ENCODE results near the gene LYPD6.

LYPD6 gene, protein sequence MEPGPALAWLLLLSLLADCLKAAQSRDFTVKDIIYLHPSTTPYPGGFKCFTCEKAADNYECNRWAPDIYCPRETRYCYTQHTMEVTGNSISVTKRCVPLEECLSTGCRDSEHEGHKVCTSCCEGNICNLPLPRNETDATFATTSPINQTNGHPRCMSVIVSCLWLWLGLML

DNA sequence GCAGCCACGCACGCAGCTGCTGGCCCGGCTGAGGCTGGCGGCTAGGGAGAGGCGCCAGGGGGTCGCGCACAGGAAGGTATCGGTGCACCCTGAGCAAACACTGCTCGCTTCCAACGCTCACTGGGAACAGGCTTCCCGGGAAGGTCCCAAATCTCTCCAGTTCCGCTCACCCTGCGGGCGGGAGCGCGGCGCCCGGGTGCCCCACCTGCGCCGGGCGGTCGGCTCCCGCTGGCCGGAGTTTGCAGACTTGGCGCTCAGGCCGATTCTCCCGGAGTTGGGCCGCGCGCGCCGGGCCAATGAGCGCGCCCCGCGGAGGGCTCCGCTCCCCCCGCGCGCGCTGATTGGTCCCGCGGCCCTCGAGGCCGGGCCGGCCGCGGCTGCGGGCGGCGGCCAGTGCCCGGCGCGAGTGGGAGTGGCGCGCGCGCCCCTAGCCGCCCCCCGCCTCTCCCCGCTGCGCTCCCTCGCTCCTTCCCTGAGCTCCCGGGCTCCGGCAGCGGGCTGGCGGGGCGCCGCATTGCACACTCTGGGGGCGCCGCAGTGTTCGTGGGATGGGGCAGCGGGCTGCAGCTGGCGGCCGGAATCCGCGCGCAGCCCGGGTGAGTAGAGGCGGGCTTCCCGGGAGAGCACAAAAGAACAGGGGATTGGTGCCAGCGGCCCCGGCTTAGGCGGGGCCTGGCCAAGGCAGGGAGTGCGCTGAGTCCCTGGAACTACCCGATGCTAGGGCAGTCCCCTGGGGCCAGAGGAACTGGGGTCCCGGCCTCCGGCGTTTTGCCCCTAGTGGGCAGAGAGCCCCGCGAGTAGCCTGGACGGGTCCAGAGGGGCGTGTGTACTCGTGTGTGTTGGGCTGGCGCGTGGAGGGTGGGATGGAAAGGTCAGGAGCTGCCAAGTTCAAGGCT is at the start of gene LYPD6:
Gene LYPD6 (plus strand): TSS at position 461 of the 896 bp plus-strand sequence. CDS start 107,122 bp downstream, outside the sequence.
- Histone ChIP-seq H3K4me3 (ENCODE audit: low read depth, low read length) (peak within 1 kb of the TSS; percentile 63), H3K9me3 (ENCODE audit: control insufficient read depth, low read length) (no peaks in the 10 kb centered on the region), H3K27ac (peak within 1 kb of the TSS; percentile 58), H3K27me3 (ENCODE audit: control insufficient read depth, insufficient read depth, low read length) (no peaks in the 10 kb centered on the region), H3K4me2 (ENCODE audit: low read length) (peak within 1 kb of the TSS; percentile 76), H3K9ac (no peak within 1 kb of the TSS), H3K36me3 (ENCODE audit: control insufficient read depth, insufficient read depth, low read length) (no peaks in the 10 kb centered on the region), H3K79me2 (no peaks in the 10 kb centered on the region), H3K4me1 (peaks cover 13% of the 10 kb centered on the region), H2AFZ (peak within 1 kb of the TSS; percentile 98)
- TF ChIP-seq, protein P1, sequence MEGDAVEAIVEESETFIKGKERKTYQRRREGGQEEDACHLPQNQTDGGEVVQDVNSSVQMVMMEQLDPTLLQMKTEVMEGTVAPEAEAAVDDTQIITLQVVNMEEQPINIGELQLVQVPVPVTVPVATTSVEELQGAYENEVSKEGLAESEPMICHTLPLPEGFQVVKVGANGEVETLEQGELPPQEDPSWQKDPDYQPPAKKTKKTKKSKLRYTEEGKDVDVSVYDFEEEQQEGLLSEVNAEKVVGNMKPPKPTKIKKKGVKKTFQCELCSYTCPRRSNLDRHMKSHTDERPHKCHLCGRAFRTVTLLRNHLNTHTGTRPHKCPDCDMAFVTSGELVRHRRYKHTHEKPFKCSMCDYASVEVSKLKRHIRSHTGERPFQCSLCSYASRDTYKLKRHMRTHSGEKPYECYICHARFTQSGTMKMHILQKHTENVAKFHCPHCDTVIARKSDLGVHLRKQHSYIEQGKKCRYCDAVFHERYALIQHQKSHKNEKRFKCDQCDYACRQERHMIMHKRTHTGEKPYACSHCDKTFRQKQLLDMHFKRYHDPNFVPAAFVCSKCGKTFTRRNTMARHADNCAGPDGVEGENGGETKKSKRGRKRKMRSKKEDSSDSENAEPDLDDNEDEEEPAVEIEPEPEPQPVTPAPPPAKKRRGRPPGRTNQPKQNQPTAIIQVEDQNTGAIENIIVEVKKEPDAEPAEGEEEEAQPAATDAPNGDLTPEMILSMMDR (IDR thresholded peaks at IDR 0.05) = no peak

DNA sequence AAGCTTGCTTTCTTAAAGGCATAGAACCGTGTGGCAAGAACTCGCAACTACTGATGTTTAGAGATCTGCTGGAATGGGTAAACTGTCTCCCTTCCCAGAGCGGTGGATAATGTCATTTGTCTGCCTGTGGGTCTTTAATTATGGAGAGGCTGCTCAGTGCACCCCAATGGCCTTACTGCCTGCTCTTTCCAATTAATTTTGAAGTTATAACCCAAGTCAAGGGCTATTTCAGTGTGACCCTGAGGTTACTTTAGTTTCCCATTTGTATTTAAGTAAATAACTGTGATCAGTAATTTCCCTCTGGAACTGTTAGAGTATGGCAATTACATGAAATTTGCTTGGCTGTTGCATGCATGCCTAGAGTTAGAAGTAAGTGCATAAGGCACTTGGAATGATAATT is 48.9 kb upstream of the LYPD6 start:
- no peak overlapping the region for H3K9ac ChIP-seq
- no peaks in the 10 kb centered on the region for H3K4me1 ChIP-seq
- no peaks in the 10 kb centered on the region for H3K27me3 ChIP-seq (ENCODE audit: control insufficient read depth, insufficient read depth, low read length)
- no peaks in the 10 kb centered on the region for H3K9me3 ChIP-seq (ENCODE audit: control insufficient read depth, low read length)
- TF ChIP-seq, protein P1 (IDR thresholded peaks at IDR 0.05) = no peak
- H2AFZ ChIP-seq = no peak overlapping the region
- no peak overlapping the region for H3K27ac ChIP-seq
- H3K36me3 ChIP-seq (ENCODE audit: control insufficient read depth, insufficient read depth, low read length) = no peaks in the 10 kb centered on the region
- no peaks in the 10 kb centered on the region for H3K79me2 ChIP-seq
- no peak overlapping the region for H3K4me2 ChIP-seq (ENCODE audit: low read length)
- no peak overlapping the region for H3K4me3 ChIP-seq (ENCODE audit: low read depth, low read length)

DNA sequence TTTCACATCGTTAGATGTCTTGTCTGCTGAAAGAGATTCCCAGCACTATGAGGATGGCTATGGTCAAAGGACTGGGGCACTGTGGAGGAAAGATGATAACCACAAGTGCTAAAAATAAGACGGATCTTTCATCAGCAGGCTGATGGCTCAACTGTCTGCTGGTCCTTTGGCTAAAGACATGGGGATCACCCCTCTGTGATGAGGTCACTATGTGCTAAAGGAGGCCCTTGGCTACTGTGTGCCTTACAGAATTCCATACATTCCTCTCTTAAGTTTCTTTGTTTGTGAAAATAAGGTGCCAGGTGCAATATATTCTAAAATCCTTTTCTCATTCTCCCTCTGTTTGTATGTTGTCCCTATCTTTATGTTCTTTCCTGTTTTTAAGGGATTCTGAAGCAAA is 39.7 kb upstream of the LYPD6 start:
- no peak overlapping the region for H3K4me2 ChIP-seq (ENCODE audit: low read length)
- no peak overlapping the region for H3K4me3 ChIP-seq (ENCODE audit: low read depth, low read length)
- H3K9ac ChIP-seq = no peak overlapping the region
- no peaks in the 10 kb centered on the region for H3K36me3 ChIP-seq (ENCODE audit: control insufficient read depth, insufficient read depth, low read length)
- H3K9me3 ChIP-seq (ENCODE audit: control insufficient read depth, low read length) = no peaks in the 10 kb centered on the region
- no peaks in the 10 kb centered on the region for H3K79me2 ChIP-seq
- TF ChIP-seq, protein P1 (IDR thresholded peaks at IDR 0.05) = no peak
- H3K27ac ChIP-seq = no peak overlapping the region
- H3K4me1 ChIP-seq = peaks cover 5% of the 10 kb centered on the region
- H2AFZ ChIP-seq = no peak overlapping the region
- no peaks in the 10 kb centered on the region for H3K27me3 ChIP-seq (ENCODE audit: control insufficient read depth, insufficient read depth, low read length)

DNA sequence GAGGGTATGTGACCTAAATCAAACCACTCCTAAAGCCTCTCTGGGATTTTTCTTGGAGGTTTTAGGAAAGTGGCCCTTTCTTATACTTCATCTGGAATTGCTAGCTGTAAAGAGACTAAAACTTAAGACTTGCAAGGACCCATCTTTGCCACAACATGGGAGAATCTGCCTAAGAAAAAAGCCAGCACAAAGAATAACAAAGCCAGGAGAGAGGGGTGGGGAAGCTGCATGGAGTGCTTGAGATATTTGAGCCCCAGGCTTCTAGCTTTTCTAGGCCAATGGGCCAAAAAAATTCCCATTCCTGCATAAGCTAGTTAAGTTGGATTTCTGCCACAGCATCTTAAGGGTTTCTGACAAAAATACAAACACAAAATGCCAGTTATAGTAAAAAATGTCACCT is 38.5 kb upstream of the LYPD6 start:
- no peak overlapping the region for H3K9ac ChIP-seq
- no peaks in the 10 kb centered on the region for H3K27me3 ChIP-seq (ENCODE audit: control insufficient read depth, insufficient read depth, low read length)
- no peak overlapping the region for H3K4me3 ChIP-seq (ENCODE audit: low read depth, low read length)
- no peaks in the 10 kb centered on the region for H3K36me3 ChIP-seq (ENCODE audit: control insufficient read depth, insufficient read depth, low read length)
- no peaks in the 10 kb centered on the region for H3K9me3 ChIP-seq (ENCODE audit: control insufficient read depth, low read length)
- H2AFZ ChIP-seq = no peak overlapping the region
- no peaks in the 10 kb centered on the region for H3K79me2 ChIP-seq
- no peak overlapping the region for H3K4me2 ChIP-seq (ENCODE audit: low read length)
- TF ChIP-seq, protein P1 (IDR thresholded peaks at IDR 0.05) = no peak
- no peak overlapping the region for H3K27ac ChIP-seq
- H3K4me1 ChIP-seq = peaks cover 3% of the 10 kb centered on the region
